GM13976 (cell line): Measurements from ENCODE around the gene UPF2.

Experiments
- DNase-seq: peaks from one replicate; pipeline ENCODE4 v3.0.0; 2012; ENCODE audit warnings: low spot score
- CTCF ChIP-seq: IDR thresholded peaks from 2 replicates; pipeline ENCODE4 v1.5.1; 2012; ENCODE audit warnings: borderline replicate concordance, mild to moderate bottlenecking; ENCODE audit not compliant: insufficient read depth; ENCODE audit errors: extremely low read depth, missing control alignments, control extremely low read depth
- in situ Hi-C: fragments of 300-500 bp; cut with MboI; formaldehyde crosslinking; loops from one replicate; pipeline ENCODE4 v1.12.0; 2022; ENCODE audit warnings: low sequenced_read_pairs, mixed read lengths, inconsistent platforms; ENCODE audit not compliant: unreplicated experiment

The UPF2 gene

GRCh38 chr10:11909618-11910017 is 133.0 kb downstream of the UPF2 start:
- TF ChIP-seq CTCF, result no peak
- no peak for DNase-seq
- in situ Hi-C loops, result no loop called here

- in situ Hi-C loops, result no loop called here
- no peak for DNase-seq
- TF ChIP-seq CTCF, result no peak
Measured at GRCh38 chr10:11908991-11909390, 133.6 kb downstream of the UPF2 start.

GRCh38 chr10:11908536-11908935 is 134.1 kb downstream of the UPF2 start:
- TF ChIP-seq CTCF, result no peak
- in situ Hi-C loops, result no loop called here
- DNase-seq, result no peak

GRCh38 chr10:11907914-11908313 is 134.7 kb downstream of the UPF2 start:
- no peak for TF ChIP-seq CTCF
- in situ Hi-C loops, result no loop called here
- DNase-seq, result no peak

- DNase-seq, result no peak
- in situ Hi-C loops, result no loop called here
- TF ChIP-seq CTCF, result no peak
Measured at GRCh38 chr10:11906714-11907113, 135.9 kb downstream of the UPF2 start.

GRCh38 chr10:11902646-11903045 is 140.0 kb downstream of the UPF2 start:
- TF ChIP-seq CTCF, result no peak
- DNase-seq, result no peak
- in situ Hi-C loops, result no loop called here
